Psoas muscle (tissue), 8 donors: ENCODE results near the gene FGR. TPM values are rescaled to one million over a fixed set of nuclear protein-coding genes. Genes with fewer than 3 reads are reported as not detected.

Experiments used
- ATAC-seq, 4 donors: fragments of 200-7000 bp; cut with Tn5 transposase; one replicate each; pipeline ENCODE4 v1.9.1; 2020; ENCODE audit warnings: moderate library complexity in 3 of 4, mild to moderate bottlenecking in 2 of 4
- DNase-seq, 2 donors: peaks; one replicate each; pipeline ENCODE4 v3.0.0-alpha.2; 2020
- H3K27ac ChIP-seq: fragments of 200-600 bp; one replicate; pipeline ENCODE4 v1.8.0; 2022
- H3K27me3 ChIP-seq, 3 donors: fragments of 200-600 bp in 1 of 3; one replicate each; pipeline versions ENCODE4 v1.6.1 to v1.8.0; 2013 to 2022; ENCODE audit warnings: low read length in 2 of 3, mild to moderate bottlenecking in 2 of 3, moderate library complexity in 1 of 3; ENCODE audit not compliant: insufficient read depth in 3 of 3
- H3K36me3 ChIP-seq, 2 donors: fragments of 200-600 bp in 1 of 2; one replicate each; pipeline versions ENCODE4 v1.6.1 to v1.8.0; 2013 to 2022; ENCODE audit warnings: low read depth in 1 of 2, mild to moderate bottlenecking in 1 of 2, moderate library complexity in 1 of 2; ENCODE audit not compliant: insufficient read depth in 1 of 2
- H3K4me1 ChIP-seq: fragments of 200-600 bp; one replicate; pipeline ENCODE4 v1.8.0; 2022
- H3K4me3 ChIP-seq: fragments of 200-600 bp; one replicate; pipeline ENCODE4 v1.8.0; 2022; ENCODE audit warnings: mild to moderate bottlenecking
- H3K9me3 ChIP-seq: fragments of 200-600 bp; one replicate; pipeline ENCODE4 v1.8.0; 2022
- WGBS, 3 donors: extraction: QIAGEN DNeasy Blood & Tissue Kit; methylation state at CpG; one replicate each; pipeline versions ENCODE4 v1.1.6 to v1.1.7; 2013; 5-methylcytosine and 5-hydroxymethylcytosine counted together
- intact Hi-C, 2 donors: fragments of 100-400 bp; cut with DNase I; formaldehyde crosslinking; loops; one replicate each; pipeline versions ENCODE4 v1.11.0 to v1.14.2; 2022
- polyA plus RNA-seq, 3 donors: library from polyadenylated mRNA; stranded (reverse); fragments of 200-250 nt; gene quantifications; one replicate each; pipeline ENCODE4 v1.2.3, GENCODE V29; 2013
- total RNA-seq, 4 donors: library from RNA; stranded (reverse); fragmentation: NEBNext Ultra II Directional in 2 of 4; extraction: Animal tissue kit (Norgen Biotek cat#: 25700) in 2 of 4; gene quantifications; one replicate each; pipeline versions ENCODE4 v1.2.1 to v1.2.4, GENCODE V29; 2021 to 2023
- TF ChIP-seq, protein P1 (sequence below): fragments of 200-600 bp; IDR thresholded peaks from one replicate; pipeline ENCODE4 v1.8.0; 2022; ENCODE audit warnings: antibody characterized with exemption
- donor health status: healthy with polysubstance abuse.
- donor health status: DM: no; HTN: no; CAD: no; lungs with moderate emphysema.
- donor health status: Bipolar disorder and iron deficiency.
- donor health status: healthy.
- donor health status: DM: yes; HTN: yes; CAD: no.
- donor health status: DM: no; HTN: no; CAD: no.
- donor health status: DM: no; HTN: no; CAD: no.
- donor health status: DM: yes; HTN: yes; CAD: no.

The FGR gene
- total and polyA plus RNA-seq, 7 donors: 1.3 to 3.8 (median 2.8) TPM

DNA sequence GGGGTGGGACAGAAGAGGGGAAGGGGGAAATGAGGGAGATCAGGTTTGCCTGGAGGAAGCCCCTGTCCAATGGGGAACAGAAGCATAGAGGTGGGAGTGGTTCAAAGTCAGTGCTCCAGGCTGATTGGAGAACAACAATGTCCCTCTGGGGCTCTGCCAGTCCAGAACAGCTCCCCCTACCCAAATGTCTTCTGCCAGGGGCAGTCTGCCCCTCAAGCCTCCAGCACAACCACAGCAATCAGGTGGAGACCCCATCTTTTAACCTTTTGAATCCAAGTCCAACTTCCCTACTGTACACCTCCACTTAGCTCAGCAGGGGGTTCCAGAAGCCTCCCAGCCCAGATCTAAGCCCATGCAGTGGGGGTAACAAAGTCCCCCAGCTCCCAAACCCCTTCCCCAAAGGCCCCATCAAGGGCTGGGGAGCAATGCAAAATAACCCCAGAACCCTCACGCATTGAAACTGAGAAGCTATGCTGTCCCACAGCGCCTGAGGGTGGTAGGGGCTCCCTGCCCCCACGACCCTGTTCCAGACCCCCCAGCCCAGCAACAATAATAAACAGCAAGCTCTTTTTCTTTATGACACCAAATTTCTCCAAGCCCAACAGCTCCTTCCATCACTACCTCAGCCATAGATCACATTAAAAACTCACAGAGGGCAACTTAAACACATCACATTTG lies 34.3 kb downstream of the FGR start:
- Histone ChIP-seq H3K4me3 (peak overlapping the region; percentile 99), H3K36me3 (no peaks in the 10 kb centered on the region), H3K9me3 (no peaks in the 10 kb centered on the region), H3K4me1 (peaks cover 55% of the 10 kb centered on the region), H3K27ac (peak overlapping the region; percentile 99), H3K27me3 (no peaks in the 10 kb centered on the region)
- ATAC-seq (no peak), DNase-seq (no peak)
- 30 to 43% (median 36%) methylated on average over 3 of the region's 3 CpGs for WGBS, 3 donors
- TF ChIP-seq, protein P1, sequence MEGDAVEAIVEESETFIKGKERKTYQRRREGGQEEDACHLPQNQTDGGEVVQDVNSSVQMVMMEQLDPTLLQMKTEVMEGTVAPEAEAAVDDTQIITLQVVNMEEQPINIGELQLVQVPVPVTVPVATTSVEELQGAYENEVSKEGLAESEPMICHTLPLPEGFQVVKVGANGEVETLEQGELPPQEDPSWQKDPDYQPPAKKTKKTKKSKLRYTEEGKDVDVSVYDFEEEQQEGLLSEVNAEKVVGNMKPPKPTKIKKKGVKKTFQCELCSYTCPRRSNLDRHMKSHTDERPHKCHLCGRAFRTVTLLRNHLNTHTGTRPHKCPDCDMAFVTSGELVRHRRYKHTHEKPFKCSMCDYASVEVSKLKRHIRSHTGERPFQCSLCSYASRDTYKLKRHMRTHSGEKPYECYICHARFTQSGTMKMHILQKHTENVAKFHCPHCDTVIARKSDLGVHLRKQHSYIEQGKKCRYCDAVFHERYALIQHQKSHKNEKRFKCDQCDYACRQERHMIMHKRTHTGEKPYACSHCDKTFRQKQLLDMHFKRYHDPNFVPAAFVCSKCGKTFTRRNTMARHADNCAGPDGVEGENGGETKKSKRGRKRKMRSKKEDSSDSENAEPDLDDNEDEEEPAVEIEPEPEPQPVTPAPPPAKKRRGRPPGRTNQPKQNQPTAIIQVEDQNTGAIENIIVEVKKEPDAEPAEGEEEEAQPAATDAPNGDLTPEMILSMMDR: no peak
- intact Hi-C loops: loop anchor here (2.0 to 5.0 kb wide), 2 partner anchors 32 to 43 kb away; no protein-coding TSS in a partner anchor

DNA sequence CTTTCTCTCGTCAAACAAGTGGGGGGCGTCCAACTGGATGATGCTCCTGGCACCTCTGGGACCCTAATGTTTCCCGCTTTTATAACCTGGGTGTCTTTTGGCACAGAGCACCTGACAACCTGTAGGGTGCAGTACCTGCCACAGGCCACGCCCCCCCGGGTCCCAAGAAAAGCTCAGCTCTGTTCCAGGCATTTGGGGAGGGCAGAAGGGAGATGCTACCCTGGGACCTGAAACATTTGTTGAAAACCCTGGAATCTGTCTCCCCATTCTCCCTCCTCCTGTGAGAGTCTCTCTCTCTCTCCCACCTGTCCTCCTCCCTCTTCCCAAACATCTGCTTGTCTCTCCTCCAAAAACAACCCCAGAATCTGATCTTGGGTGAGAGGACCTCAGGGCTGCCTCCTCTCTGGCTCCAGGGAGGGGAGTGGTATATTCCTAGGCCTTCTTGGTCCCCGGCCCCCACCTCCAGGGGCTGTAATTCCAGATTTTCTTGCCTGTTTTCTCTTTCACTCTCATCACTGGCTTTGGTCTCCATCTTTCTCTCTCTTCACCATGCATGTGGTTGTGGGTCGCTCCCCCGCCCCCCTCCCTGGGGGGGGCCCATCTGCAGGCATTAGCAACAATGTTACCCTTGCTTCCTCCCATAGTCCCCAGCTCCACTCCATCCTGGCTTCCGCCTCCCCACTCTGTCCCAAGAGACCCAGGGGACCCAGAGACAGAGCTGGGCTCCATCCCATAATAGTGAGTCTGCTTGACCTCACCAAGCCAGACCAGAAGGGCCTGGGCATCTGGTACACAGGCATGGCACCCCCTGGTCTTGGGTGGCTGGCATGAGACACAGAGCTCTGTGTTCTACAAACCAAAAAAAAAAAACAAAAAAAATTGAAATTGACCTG lies 35.1 kb downstream of the FGR start:
- Histone ChIP-seq H3K4me1 (peaks cover 62% of the 10 kb centered on the region), H3K27ac (peak overlapping the region; percentile 99), H3K9me3 (no peaks in the 10 kb centered on the region), H3K27me3 (no peaks in the 10 kb centered on the region), H3K4me3 (peak overlapping the region; percentile 99), H3K36me3 (no peaks in the 10 kb centered on the region)
- TF ChIP-seq, protein P1: no peak
- no peak for DNase-seq
- 25 to 31% (median 26%) methylated on average over 9 of the region's 9 CpGs for WGBS, 3 donors
- ATAC-seq: no peak
- intact Hi-C loops: loop anchor here (2.0 to 5.0 kb wide), 3 partner anchors 25 to 43 kb away; no protein-coding TSS in a partner anchor

DNA sequence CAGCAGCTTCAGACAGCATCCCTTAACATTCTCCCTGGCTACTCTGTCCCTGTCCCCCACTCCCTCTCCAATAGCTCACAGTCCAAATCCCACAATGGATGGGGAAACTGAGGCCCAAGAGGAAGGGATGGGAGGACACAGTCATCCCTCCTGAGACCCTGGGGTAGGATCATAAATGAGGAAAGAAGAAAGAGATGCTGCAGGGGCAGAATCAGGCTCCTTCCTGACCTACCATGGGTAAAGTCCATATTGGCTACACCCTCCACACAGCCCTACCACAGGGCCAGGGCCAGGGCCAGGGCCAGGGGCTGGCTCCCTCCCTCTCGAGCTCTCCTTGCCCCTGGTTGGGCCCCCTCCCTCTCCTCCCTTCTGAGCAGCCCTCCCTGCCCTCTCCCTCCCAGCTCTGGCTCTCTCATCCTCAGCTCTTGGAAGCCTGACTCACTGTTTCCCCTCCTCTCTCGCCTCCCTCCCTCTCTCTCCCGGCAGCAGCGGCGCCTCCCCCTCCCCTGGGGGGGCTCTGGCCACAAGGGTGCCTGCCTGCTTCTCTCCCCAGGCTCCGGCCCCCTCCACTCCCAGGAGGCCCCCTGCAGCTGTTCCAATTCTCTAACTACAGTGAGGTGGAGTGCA lies 36.0 kb downstream of the FGR start:
- ATAC-seq: peak; percentile 7 to 51 (median 36)
- TF ChIP-seq, protein P1: no peak
- intact Hi-C loops: loop anchor here in 1 of 2 donors (2.0 kb wide), 1 partner anchor 24 kb away; no protein-coding TSS in a partner anchor
- peak overlapping the region; percentile 99 for H3K4me3 ChIP-seq
- 2 to 5% (median 3%) methylated on average over 5 to 6 of the region's 6 CpGs for WGBS, 3 donors
- peaks cover 70% of the 10 kb centered on the region for H3K4me1 ChIP-seq
- DNase-seq: peak; percentile 74 to 82
- H3K9me3 ChIP-seq: no peaks in the 10 kb centered on the region
- no peaks in the 10 kb centered on the region for H3K36me3 ChIP-seq
- peak overlapping the region; percentile 99 for H3K27ac ChIP-seq
- no peaks in the 10 kb centered on the region for H3K27me3 ChIP-seq

DNA sequence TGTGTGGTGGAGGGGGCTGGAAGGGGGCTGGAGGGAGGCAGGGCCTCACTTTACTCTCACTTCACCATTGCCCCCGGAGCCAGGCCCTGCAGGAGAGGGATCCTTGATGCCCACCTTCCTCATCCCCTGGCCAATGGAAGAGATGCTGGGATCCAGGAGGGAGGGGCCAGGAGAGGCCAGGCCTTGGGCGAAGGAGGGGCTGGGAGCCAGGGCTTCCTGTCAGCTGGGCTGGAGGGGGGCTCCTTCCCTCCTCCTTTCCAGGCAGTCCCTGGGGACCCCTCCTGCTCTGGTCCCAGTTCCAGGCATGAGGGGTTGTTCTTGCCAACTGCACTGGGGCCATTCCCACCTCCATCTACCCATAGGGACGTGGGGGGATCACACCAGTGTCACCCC lies 36.7 kb downstream of the FGR start:
- Histone ChIP-seq H3K27ac (peak overlapping the region; percentile 99), H3K9me3 (no peaks in the 10 kb centered on the region), H3K27me3 (no peaks in the 10 kb centered on the region), H3K36me3 (no peaks in the 10 kb centered on the region), H3K4me1 (peaks cover 77% of the 10 kb centered on the region), H3K4me3 (peak overlapping the region; percentile 30)
- DNase-seq: peak; percentile 63 to 78
- TF ChIP-seq, protein P1: no peak
- intact Hi-C loops: loop anchor here in 1 of 2 donors (2.0 kb wide), 1 partner anchor 23 kb away; no protein-coding TSS in a partner anchor
- 14 to 22% (median 14%) methylated on average over 2 to 3 of the region's 3 CpGs for WGBS, 3 donors
- ATAC-seq: peak in 1 of 4 donors; percentile 8
